Measurements from ENCODE around the gene PNKD.

The PNKD gene

DNA sequence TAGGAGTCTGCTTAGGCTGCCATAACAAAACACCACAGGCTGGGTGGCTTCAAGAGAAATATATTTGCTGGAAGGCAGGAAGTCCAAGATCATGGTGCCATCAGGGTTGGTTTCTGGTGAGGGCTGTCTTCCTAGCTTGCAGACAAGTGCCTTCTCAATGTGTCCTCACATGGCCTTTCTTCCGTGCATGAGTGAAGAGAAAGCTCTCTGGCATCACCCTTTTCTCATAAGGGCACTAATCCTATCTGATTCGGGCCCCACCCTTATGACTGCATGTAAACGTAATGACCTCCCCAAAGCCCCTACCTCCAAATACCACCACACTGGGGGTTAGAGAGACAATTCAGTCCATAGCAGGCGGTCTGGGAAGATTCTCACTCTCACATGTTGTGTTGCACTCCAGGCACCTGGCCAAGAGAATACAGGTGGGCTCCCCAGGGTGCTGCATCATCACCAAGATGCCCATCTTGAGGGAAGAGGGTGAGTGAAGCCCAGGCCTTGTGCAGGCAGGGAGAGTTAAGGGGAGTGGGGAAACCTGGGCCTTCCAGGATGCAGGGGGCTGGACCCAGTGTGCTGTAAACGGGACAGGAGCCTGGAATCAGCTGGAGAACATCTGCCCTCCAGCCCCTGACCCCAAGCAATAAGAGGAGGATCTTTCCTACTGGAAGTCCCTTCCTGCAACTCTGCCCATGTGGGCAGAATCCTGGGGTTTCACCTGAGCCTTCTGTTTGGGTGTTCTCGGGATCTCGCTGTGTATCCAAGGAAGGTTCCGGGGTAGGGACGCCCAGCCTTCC, 96.5 kb downstream of the PNKD start:
- Histone ChIP-seq H3K27me3 (ENCODE audit: insufficient read depth, low read length) (no peaks in the 10 kb centered on the region), H3K79me2 (ENCODE audit: control insufficient read depth, insufficient read depth, low read length, unreplicated experiment) (no peaks in the 10 kb centered on the region), H3K36me3 (ENCODE audit: insufficient read depth, low read length) (no peaks in the 10 kb centered on the region), H3K27ac (ENCODE audit: low read depth, low read length) (no peak overlapping the region), H3K4me3 (ENCODE audit: low read depth, low read length) (peak overlapping the region; percentile 81), H3K4me1 (ENCODE audit: control insufficient read depth, insufficient read depth, low read length, unreplicated experiment) (no peaks in the 10 kb centered on the region), H2AFZ (ENCODE audit: low read length, unreplicated experiment) (peak overlapping the region; percentile 71)

DNA sequence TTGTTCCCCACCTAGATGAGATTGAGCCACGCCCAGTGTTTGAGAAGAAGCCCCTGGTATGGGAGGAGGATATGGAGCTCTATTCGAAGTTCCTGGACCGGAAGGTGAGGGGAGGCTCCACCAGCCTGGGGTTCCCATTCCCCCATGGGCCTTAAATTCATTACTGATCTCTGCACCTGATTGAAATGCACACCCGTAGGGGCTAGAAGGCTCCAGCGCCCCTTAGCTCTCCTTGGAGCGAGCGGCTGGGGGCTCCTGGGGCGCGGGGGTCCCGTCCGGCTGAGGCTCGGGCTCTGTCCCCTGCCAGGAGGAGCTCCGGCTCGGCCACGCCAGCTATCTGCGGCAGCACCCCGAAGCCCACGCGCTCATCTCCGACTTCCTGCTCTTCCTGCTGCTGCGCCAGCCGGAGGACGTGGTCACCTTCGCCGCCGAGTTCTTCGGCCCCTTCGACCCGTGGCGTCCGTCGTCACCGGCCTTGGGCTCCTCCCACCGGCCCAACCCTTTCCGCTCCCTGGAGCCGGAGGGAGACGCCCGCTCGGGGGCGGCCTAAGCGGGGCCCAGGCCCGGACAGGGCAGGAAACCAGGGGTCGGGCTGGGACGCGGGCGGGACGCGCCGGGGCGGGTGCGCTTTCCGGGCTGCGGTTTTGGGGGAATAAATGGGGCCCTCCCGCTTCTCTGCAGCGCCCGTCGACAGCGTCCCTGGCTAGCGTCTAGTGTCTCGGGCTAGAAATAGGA, 97.3 kb downstream of the PNKD start:
- Histone ChIP-seq H3K36me3 (ENCODE audit: insufficient read depth, low read length) (no peaks in the 10 kb centered on the region), H3K4me3 (ENCODE audit: low read depth, low read length) (peak overlapping the region; percentile 81), H3K27ac (ENCODE audit: low read depth, low read length) (no peak overlapping the region), H3K4me1 (ENCODE audit: control insufficient read depth, insufficient read depth, low read length, unreplicated experiment) (no peaks in the 10 kb centered on the region), H2AFZ (ENCODE audit: low read length, unreplicated experiment) (peak overlapping the region; percentile 71), H3K79me2 (ENCODE audit: control insufficient read depth, insufficient read depth, low read length, unreplicated experiment) (no peaks in the 10 kb centered on the region), H3K27me3 (ENCODE audit: insufficient read depth, low read length) (no peaks in the 10 kb centered on the region)

DNA sequence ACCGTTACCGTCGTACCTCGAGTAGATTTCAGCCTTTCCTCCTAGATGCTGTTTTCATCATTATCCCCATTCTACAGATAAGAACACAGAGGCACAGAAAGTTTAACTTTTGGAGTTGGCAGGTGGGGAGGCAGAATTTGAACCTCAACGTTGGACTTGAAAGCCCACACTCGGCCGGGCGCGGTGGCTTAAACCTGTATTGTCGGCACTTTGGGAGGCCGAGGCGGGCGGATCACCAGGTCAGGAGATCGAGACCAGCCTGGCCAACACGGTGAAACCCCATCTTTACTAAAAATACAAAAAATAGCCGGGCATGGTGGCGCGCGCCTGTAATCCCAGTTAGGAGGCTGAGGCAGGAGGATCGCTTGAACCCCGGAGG, 97.8 kb downstream of the PNKD start:
- Histone ChIP-seq H3K4me3 (ENCODE audit: low read depth, low read length) (peak overlapping the region; percentile 81), H2AFZ (ENCODE audit: low read length, unreplicated experiment) (peak overlapping the region; percentile 71), H3K27ac (ENCODE audit: low read depth, low read length) (no peak overlapping the region), H3K27me3 (ENCODE audit: insufficient read depth, low read length) (no peaks in the 10 kb centered on the region), H3K79me2 (ENCODE audit: control insufficient read depth, insufficient read depth, low read length, unreplicated experiment) (no peaks in the 10 kb centered on the region), H3K4me1 (ENCODE audit: control insufficient read depth, insufficient read depth, low read length, unreplicated experiment) (no peaks in the 10 kb centered on the region), H3K36me3 (ENCODE audit: insufficient read depth, low read length) (no peaks in the 10 kb centered on the region)

DNA sequence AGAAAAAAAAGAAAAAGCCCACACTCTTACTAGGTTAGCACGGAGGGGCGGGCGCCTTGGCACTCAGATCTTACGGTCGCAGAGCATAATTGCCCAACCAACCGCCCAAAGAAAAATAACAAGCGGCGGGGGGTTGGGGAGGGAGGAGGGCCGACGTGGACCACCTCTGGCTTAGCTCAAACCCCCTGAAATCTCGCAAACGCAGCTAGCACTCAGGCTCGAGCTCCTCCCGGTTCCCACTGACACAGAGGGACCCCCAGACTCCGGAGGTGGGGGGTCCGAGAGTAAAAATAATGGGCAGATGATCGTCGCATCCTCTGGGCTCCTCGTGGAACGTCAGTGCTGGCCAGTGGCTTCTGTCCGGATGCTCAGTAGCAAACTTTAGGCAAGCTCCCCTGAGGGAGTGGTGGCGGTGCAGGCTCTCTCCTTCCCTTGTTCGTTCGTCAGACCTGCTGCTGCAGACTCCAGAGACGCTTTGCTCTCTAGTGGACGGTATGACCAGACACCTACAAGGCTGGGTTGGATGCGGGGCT, 98.4 kb downstream of the PNKD start:
- Histone ChIP-seq H3K79me2 (ENCODE audit: control insufficient read depth, insufficient read depth, low read length, unreplicated experiment) (no peaks in the 10 kb centered on the region), H3K27me3 (ENCODE audit: insufficient read depth, low read length) (no peaks in the 10 kb centered on the region), H3K36me3 (ENCODE audit: insufficient read depth, low read length) (no peaks in the 10 kb centered on the region), H3K4me1 (ENCODE audit: control insufficient read depth, insufficient read depth, low read length, unreplicated experiment) (no peaks in the 10 kb centered on the region), H3K4me3 (ENCODE audit: low read depth, low read length) (no peak overlapping the region), H2AFZ (ENCODE audit: low read length, unreplicated experiment) (no peak overlapping the region), H3K27ac (ENCODE audit: low read depth, low read length) (no peak overlapping the region)

DNA sequence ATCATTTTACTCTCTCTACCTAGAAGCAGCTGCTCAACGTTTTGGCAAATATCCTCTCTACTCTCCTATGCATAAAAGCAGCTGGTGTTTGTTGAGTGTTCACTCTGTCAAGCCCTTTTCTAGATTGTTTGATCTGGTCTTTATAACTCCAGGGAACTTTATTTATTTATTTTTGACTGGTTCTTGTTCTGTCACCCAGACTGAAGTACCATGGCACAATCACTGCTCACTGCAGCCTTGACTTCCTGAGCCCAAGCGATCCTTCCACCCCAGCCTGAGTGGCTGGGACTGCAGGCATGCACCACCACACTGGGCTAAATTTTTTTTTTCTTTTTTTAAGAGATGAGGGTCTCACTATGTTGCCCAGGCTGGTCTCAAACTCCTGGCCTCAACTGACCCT, 99.0 kb downstream of the PNKD start:
- H2AFZ ChIP-seq (ENCODE audit: low read length, unreplicated experiment): no peak overlapping the region
- H3K27ac ChIP-seq (ENCODE audit: low read depth, low read length): no peak overlapping the region
- H3K4me1 ChIP-seq (ENCODE audit: control insufficient read depth, insufficient read depth, low read length, unreplicated experiment): no peaks in the 10 kb centered on the region
- H3K79me2 ChIP-seq (ENCODE audit: control insufficient read depth, insufficient read depth, low read length, unreplicated experiment): no peaks in the 10 kb centered on the region
- H3K4me3 ChIP-seq (ENCODE audit: low read depth, low read length): no peak overlapping the region
- no peaks in the 10 kb centered on the region for H3K27me3 ChIP-seq (ENCODE audit: insufficient read depth, low read length)
- no peaks in the 10 kb centered on the region for H3K36me3 ChIP-seq (ENCODE audit: insufficient read depth, low read length)

DNA sequence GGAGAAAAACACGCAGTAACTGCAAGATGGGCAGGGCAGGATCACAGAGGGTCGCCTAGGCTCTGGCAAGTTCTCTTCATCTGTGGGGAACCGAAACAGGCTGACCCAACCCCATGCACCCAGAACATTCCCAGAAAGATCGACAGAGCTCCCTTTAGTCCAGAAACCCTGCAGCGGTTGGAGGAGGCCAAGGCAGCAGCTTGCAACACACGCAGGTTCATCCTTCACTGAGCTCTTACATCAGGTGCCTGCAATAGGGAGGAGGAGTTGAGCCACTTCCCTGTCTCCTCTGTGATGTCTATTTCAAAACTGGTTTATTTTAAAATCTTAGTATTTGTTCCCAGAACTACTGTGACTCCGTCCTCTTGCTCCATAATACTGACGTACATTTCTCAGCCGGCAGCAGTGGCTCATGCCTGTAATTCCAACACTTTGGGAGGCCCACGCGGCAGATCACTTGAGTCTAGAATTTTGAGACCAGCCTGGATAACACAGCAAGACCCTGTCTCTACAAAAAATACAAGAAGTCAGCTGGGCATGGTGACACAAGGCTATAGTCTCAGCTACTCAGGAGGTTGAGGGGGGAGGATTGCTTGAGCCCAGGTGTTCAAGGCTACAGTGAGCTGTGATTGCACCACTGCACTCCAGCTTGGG, 100.2 kb downstream of the PNKD start:
- no peak overlapping the region for H2AFZ ChIP-seq (ENCODE audit: low read length, unreplicated experiment)
- no peak overlapping the region for H3K4me3 ChIP-seq (ENCODE audit: low read depth, low read length)
- H3K79me2 ChIP-seq (ENCODE audit: control insufficient read depth, insufficient read depth, low read length, unreplicated experiment): no peaks in the 10 kb centered on the region
- no peak overlapping the region for H3K27ac ChIP-seq (ENCODE audit: low read depth, low read length)
- H3K27me3 ChIP-seq (ENCODE audit: insufficient read depth, low read length): no peaks in the 10 kb centered on the region
- H3K36me3 ChIP-seq (ENCODE audit: insufficient read depth, low read length): no peaks in the 10 kb centered on the region
- H3K4me1 ChIP-seq (ENCODE audit: control insufficient read depth, insufficient read depth, low read length, unreplicated experiment): no peaks in the 10 kb centered on the region

DNA sequence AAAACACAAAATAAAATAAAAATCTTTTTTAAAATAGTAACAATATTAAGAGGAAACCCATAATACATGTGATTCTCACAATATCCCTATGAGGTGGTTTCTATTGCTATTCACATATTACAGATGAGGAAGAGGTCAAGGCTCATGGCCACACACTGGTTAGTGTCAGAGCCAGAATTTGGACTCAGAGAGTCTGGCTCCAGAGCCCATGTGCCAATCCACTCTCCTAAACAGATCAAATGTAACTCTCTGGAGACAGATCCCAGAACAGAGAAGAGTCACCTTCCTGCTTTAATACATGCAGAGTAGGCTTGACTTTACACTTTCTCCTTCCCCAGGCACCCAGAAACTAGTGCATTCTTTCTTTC, 101.6 kb downstream of the PNKD start:
- Histone ChIP-seq H3K4me3 (ENCODE audit: low read depth, low read length) (no peak overlapping the region), H3K79me2 (ENCODE audit: control insufficient read depth, insufficient read depth, low read length, unreplicated experiment) (no peaks in the 10 kb centered on the region), H3K36me3 (ENCODE audit: insufficient read depth, low read length) (no peaks in the 10 kb centered on the region), H3K27me3 (ENCODE audit: insufficient read depth, low read length) (no peaks in the 10 kb centered on the region), H3K27ac (ENCODE audit: low read depth, low read length) (no peak overlapping the region), H2AFZ (ENCODE audit: low read length, unreplicated experiment) (no peak overlapping the region), H3K4me1 (ENCODE audit: control insufficient read depth, insufficient read depth, low read length, unreplicated experiment) (no peaks in the 10 kb centered on the region)

DNA sequence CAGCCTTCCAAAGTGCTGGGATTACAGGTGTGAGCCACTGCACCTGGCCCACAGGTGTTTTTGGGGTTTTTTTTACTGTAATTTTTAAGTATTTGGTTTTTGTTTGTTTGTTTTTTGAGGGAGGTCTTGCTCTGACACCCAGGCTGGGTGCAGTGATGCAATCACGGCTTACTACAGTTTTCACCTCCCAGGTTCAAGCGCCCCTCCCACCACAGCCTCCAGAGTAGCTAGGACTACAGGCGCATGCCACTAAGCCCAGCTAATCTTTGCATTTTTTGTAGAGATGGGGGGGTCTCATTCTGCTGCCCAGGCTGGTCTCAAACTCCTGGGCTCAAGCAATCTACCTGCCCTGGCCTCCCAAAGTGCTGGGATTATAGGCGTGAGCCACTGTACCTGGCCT, 104.5 kb downstream of the PNKD start:
- no peaks in the 10 kb centered on the region for H3K79me2 ChIP-seq (ENCODE audit: control insufficient read depth, insufficient read depth, low read length, unreplicated experiment)
- H3K36me3 ChIP-seq (ENCODE audit: insufficient read depth, low read length): no peaks in the 10 kb centered on the region
- no peaks in the 10 kb centered on the region for H3K27me3 ChIP-seq (ENCODE audit: insufficient read depth, low read length)
- H3K4me3 ChIP-seq (ENCODE audit: low read depth, low read length): no peak overlapping the region
- no peak overlapping the region for H3K27ac ChIP-seq (ENCODE audit: low read depth, low read length)
- H3K4me1 ChIP-seq (ENCODE audit: control insufficient read depth, insufficient read depth, low read length, unreplicated experiment): no peaks in the 10 kb centered on the region
- H2AFZ ChIP-seq (ENCODE audit: low read length, unreplicated experiment): no peak overlapping the region

DNA sequence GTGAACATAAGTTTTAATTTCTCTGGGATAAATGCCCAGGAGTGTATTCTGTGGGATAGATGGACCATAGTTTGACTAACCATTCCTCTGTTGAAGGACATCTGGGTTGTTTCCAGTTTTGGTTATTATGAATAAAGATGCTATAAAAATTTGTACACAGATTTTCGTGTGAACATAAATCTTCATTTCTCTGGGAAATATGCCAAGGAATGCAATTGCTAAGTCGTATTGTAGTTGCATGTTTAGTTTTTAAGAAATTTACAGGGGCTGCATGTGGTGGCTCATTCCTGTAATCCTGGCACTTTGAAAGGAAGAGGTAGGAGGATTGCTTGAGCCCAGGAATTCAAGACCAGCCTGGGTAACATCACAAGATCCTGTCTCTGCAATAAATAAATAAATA, 104.9 kb downstream of the PNKD start:
- Histone ChIP-seq H3K36me3 (ENCODE audit: insufficient read depth, low read length) (no peaks in the 10 kb centered on the region), H3K27ac (ENCODE audit: low read depth, low read length) (no peak overlapping the region), H3K4me3 (ENCODE audit: low read depth, low read length) (no peak overlapping the region), H2AFZ (ENCODE audit: low read length, unreplicated experiment) (no peak overlapping the region), H3K27me3 (ENCODE audit: insufficient read depth, low read length) (no peaks in the 10 kb centered on the region), H3K4me1 (ENCODE audit: control insufficient read depth, insufficient read depth, low read length, unreplicated experiment) (no peaks in the 10 kb centered on the region), H3K79me2 (ENCODE audit: control insufficient read depth, insufficient read depth, low read length, unreplicated experiment) (no peaks in the 10 kb centered on the region)

DNA sequence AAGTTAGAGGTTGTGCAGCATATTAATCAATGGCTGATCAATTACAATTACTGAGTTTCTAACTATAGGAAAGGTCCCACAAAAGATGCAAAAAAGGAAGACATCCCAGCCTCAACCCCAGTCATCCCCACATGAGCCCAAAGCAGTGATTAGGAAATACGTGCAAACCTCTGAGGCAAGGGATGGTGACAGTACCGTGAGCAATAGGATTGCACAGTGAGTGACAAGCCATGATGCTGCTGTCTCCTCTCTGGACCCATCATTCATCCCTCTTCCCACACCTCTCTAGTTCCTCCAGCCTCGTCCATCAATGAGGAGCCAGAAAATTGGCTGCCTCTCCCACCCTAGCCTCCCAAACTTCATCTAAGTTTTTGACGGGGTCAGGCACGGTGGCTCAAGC, 107.7 kb downstream of the PNKD start:
- no peaks in the 10 kb centered on the region for H3K4me1 ChIP-seq (ENCODE audit: control insufficient read depth, insufficient read depth, low read length, unreplicated experiment)

More for the DNA sequence above, 107.7 kb downstream of the PNKD start:
- Histone ChIP-seq H3K27me3 (ENCODE audit: insufficient read depth, low read length) (peaks cover 9% of the 10 kb centered on the region; the same call in 1 of the 2 replicates), H3K4me3 (ENCODE audit: low read depth, low read length) (no peak overlapping the region), H2AFZ (ENCODE audit: low read length, unreplicated experiment) (no peak overlapping the region), H3K79me2 (ENCODE audit: control insufficient read depth, insufficient read depth, low read length, unreplicated experiment) (no peaks in the 10 kb centered on the region), H3K36me3 (ENCODE audit: insufficient read depth, low read length) (no peaks in the 10 kb centered on the region), H3K27ac (ENCODE audit: low read depth, low read length) (no peak overlapping the region)

All from ACC112 (cell line).